ENCODE measurements around the gene RBM39.

GRCh38 chr20:35750611-35751010 lies 8.6 kb upstream of the RBM39 start:
- TF ChIP-seq EZH2 (IDR thresholded peaks at IDR 0.05; ENCODE audit: insufficient read depth, poor library complexity, severe bottlenecking) (no peak), EZH2phosphoT487 (IDR thresholded peaks at IDR 0.05; ENCODE audit: insufficient read depth, low read depth) (no peak)
